ENCODE measurements around the gene ITGB1.

Gene ITGB1

GRCh38 chr10:32954080-32954479 lies 4.0 kb downstream of the ITGB1 start:
- no peak for DNase-seq

- no peak for DNase-seq
Observed at GRCh38 chr10:32953277-32953927, 4.6 kb downstream of the ITGB1 start.

GRCh38 chr10:32952541-32953276 lies 5.3 kb downstream of the ITGB1 start:
- no peak for DNase-seq

- DNase-seq: no peak
Observed at GRCh38 chr10:32952094-32952493, 5.9 kb downstream of the ITGB1 start.

GRCh38 chr10:32951111-32951510 lies 6.9 kb downstream of the ITGB1 start:
- no peak for DNase-seq

GRCh38 chr10:32950591-32951108 lies 7.4 kb downstream of the ITGB1 start:
- DNase-seq: no peak

GRCh38 chr10:32949221-32949678 lies 8.8 kb downstream of the ITGB1 start:
- DNase-seq: no peak

- DNase-seq: no peak
Observed at GRCh38 chr10:32948451-32948850, 9.6 kb downstream of the ITGB1 start.

GRCh38 chr10:32947586-32947985 lies 10.4 kb downstream of the ITGB1 start:
- DNase-seq: no peak

- DNase-seq: no peak
Observed at GRCh38 chr10:32946108-32946507, 11.9 kb downstream of the ITGB1 start.

- no peak for DNase-seq
Observed at GRCh38 chr10:32943854-32944661, 14.0 kb downstream of the ITGB1 start.

- DNase-seq: no peak
Observed at GRCh38 chr10:32943395-32943794, 14.6 kb downstream of the ITGB1 start.

- no peak for DNase-seq
Observed at GRCh38 chr10:32942081-32942480, 15.9 kb downstream of the ITGB1 start.

- no peak for DNase-seq
Observed at GRCh38 chr10:32941357-32941756, 16.7 kb downstream of the ITGB1 start.

GRCh38 chr10:32940321-32941301 lies 17.4 kb downstream of the ITGB1 start:
- no peak for DNase-seq

- DNase-seq: no peak
Observed at GRCh38 chr10:32939296-32940111, 18.5 kb downstream of the ITGB1 start.

- DNase-seq: no peak
Observed at GRCh38 chr10:32938554-32939061, 19.4 kb downstream of the ITGB1 start.

GRCh38 chr10:32937911-32938424 lies 20.1 kb downstream of the ITGB1 start:
- no peak for DNase-seq

- no peak for DNase-seq
Observed at GRCh38 chr10:32932225-32932729, 25.8 kb downstream of the ITGB1 start.

GRCh38 chr10:32931593-32931992 lies 26.4 kb downstream of the ITGB1 start:
- DNase-seq: no peak

GRCh38 chr10:32930036-32930435 lies 28.0 kb downstream of the ITGB1 start:
- DNase-seq: no peak

All from activated CD4-positive, alpha-beta T cell treated with anti-CD3 and anti-CD28 coated beads for 48 hours (primary cell).